ENCODE data around the gene GLB1L2.

Gene GLB1L2

GRCh38 chr11:134406264-134407185, 74.7 kb downstream of the GLB1L2 start:
- no peak for DNase-seq

- DNase-seq, result no peak
These were observed 75.6 kb downstream of the GLB1L2 start for GRCh38 chr11:134407321-134407828.

GRCh38 chr11:134407923-134408322, 76.1 kb downstream of the GLB1L2 start:
- no peak for DNase-seq

GRCh38 chr11:134409552-134410429, 78.0 kb downstream of the GLB1L2 start:
- DNase-seq, result no peak

- DNase-seq, result no peak
These were observed 79.0 kb downstream of the GLB1L2 start for GRCh38 chr11:134410766-134411165.

GRCh38 chr11:134412203-134413042, 80.6 kb downstream of the GLB1L2 start, which contains the start of gene B3GAT1:
Gene B3GAT1, minus strand, starts transcription at chr11:134412242. Its CDS starts 24,583 bp downstream, at chr11:134387659.
- no peak for DNase-seq

GRCh38 chr11:134413043-134413825, 81.4 kb downstream of the GLB1L2 start:
- DNase-seq, result no peak

- DNase-seq, result no peak
These were observed 82.3 kb downstream of the GLB1L2 start for GRCh38 chr11:134413826-134414731.

- DNase-seq, result no peak
These were observed 83.3 kb downstream of the GLB1L2 start for GRCh38 chr11:134414766-134415765.

GRCh38 chr11:134416726-134417125, 84.9 kb downstream of the GLB1L2 start:
- DNase-seq, result no peak

GRCh38 chr11:134417871-134418840, 86.4 kb downstream of the GLB1L2 start:
- no peak for DNase-seq

- DNase-seq, result no peak
These were observed 91.3 kb downstream of the GLB1L2 start for GRCh38 chr11:134423106-134423505.

- no peak for DNase-seq
These were observed 93.6 kb downstream of the GLB1L2 start for GRCh38 chr11:134425413-134425812.

All from activated T-cell treated with anti-CD3 and anti-CD28 coated beads for 4 hours (primary cell).